Measurements from ENCODE around the gene TRIM56. TPM values are rescaled to one million over a fixed set of nuclear protein-coding genes. Genes with fewer than 3 reads are reported as not detected.
A peak's percentile ranks its signal among the peaks of the same experiment; 100 is the strongest.

The TRIM56 gene
- total and polyA plus RNA-seq, 2 of the 13 experiments (the other 11 are each of a cell fraction or from before 2014, with no cell fraction given) = 3.2 to 7.1 TPM

DNA sequence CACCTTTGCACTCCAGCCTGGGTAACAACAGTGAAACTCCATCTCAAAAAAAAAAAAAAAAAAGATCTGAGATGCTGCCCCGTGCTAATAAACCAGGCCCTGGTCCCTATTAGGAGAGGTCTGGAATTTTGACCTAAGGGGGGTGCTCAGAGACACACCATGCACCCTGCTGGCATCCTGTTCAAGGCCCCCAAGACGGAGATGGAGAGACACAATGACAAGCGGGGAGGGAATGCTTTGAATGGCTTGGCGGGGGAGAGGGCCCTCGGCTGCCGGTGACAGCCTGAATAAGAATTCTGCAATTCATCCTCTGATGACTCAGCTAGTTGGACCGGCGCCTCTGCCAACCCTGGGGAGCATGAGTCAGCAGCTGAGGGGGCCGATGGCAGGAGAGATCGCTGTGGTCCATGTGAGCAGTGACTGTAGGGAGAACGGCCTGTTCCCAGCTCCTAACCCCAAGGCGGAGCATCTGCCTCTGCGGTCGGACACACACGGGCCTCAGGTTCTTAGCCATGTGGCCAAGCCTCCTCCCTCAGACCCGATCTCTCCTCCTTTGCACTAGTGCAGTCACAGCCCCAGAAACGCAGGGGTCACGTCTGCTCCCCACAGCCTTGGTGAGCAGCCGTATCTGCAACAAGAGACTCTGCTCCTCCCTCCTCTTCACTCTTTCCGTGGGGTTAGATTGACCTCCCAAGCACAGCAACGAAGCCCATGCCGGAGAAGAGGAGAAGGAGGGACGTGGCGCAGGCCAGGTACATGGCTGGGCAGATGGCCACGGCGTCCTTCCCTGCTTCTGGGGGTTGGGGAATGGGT lies 14.9 kb downstream of the TRIM56 start (continued):
- TF ChIP-seq, protein P1, sequence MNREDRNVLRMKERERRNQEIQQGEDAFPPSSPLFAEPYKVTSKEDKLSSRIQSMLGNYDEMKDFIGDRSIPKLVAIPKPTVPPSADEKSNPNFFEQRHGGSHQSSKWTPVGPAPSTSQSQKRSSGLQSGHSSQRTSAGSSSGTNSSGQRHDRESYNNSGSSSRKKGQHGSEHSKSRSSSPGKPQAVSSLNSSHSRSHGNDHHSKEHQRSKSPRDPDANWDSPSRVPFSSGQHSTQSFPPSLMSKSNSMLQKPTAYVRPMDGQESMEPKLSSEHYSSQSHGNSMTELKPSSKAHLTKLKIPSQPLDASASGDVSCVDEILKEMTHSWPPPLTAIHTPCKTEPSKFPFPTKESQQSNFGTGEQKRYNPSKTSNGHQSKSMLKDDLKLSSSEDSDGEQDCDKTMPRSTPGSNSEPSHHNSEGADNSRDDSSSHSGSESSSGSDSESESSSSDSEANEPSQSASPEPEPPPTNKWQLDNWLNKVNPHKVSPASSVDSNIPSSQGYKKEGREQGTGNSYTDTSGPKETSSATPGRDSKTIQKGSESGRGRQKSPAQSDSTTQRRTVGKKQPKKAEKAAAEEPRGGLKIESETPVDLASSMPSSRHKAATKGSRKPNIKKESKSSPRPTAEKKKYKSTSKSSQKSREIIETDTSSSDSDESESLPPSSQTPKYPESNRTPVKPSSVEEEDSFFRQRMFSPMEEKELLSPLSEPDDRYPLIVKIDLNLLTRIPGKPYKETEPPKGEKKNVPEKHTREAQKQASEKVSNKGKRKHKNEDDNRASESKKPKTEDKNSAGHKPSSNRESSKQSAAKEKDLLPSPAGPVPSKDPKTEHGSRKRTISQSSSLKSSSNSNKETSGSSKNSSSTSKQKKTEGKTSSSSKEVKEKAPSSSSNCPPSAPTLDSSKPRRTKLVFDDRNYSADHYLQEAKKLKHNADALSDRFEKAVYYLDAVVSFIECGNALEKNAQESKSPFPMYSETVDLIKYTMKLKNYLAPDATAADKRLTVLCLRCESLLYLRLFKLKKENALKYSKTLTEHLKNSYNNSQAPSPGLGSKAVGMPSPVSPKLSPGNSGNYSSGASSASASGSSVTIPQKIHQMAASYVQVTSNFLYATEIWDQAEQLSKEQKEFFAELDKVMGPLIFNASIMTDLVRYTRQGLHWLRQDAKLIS (CRISPR knock-in tag; IDR thresholded peaks at IDR 0.05) = no peak
- TF ChIP-seq ZNF557 (CRISPR knock-in tag; IDR thresholded peaks at IDR 0.05) = no peak
- TF ChIP-seq PCBP1 (IDR thresholded peaks at IDR 0.05; ENCODE audit: borderline replicate concordance, low read depth, low read length) = no peak
- no peak for TF ChIP-seq ZNF780A (CRISPR knock-in tag; IDR thresholded peaks at IDR 0.05)
- no peak for TF ChIP-seq NFIC (IDR thresholded peaks at IDR 0.05; ENCODE audit: low read length)
- no peak for TF ChIP-seq POLR2G (IDR thresholded peaks at IDR 0.05; ENCODE audit: low read depth, low read length)
- TF ChIP-seq HNF1A (IDR thresholded peaks at IDR 0.05; ENCODE audit: low read depth) = no peak
- TF ChIP-seq HNF1A (CRISPR knock-in tag; IDR thresholded peaks at IDR 0.05; ENCODE audit: borderline replicate concordance) = 0 out of 2 replicates have a peak, but pooled peaks have one; percentile 13
- TF ChIP-seq ZNF274 (CRISPR knock-in tag; IDR thresholded peaks at IDR 0.05) = 0 out of 2 replicates have a peak, but pooled peaks have one; percentile 33
- TF ChIP-seq, protein P2, sequence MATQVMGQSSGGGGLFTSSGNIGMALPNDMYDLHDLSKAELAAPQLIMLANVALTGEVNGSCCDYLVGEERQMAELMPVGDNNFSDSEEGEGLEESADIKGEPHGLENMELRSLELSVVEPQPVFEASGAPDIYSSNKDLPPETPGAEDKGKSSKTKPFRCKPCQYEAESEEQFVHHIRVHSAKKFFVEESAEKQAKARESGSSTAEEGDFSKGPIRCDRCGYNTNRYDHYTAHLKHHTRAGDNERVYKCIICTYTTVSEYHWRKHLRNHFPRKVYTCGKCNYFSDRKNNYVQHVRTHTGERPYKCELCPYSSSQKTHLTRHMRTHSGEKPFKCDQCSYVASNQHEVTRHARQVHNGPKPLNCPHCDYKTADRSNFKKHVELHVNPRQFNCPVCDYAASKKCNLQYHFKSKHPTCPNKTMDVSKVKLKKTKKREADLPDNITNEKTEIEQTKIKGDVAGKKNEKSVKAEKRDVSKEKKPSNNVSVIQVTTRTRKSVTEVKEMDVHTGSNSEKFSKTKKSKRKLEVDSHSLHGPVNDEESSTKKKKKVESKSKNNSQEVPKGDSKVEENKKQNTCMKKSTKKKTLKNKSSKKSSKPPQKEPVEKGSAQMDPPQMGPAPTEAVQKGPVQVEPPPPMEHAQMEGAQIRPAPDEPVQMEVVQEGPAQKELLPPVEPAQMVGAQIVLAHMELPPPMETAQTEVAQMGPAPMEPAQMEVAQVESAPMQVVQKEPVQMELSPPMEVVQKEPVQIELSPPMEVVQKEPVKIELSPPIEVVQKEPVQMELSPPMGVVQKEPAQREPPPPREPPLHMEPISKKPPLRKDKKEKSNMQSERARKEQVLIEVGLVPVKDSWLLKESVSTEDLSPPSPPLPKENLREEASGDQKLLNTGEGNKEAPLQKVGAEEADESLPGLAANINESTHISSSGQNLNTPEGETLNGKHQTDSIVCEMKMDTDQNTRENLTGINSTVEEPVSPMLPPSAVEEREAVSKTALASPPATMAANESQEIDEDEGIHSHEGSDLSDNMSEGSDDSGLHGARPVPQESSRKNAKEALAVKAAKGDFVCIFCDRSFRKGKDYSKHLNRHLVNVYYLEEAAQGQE (IDR thresholded peaks at IDR 0.05; ENCODE audit: borderline replicate concordance in 1 of 2, low read depth in 1 of 2, low read length in 2 of 2) = no peak
- TF ChIP-seq, protein P3, sequence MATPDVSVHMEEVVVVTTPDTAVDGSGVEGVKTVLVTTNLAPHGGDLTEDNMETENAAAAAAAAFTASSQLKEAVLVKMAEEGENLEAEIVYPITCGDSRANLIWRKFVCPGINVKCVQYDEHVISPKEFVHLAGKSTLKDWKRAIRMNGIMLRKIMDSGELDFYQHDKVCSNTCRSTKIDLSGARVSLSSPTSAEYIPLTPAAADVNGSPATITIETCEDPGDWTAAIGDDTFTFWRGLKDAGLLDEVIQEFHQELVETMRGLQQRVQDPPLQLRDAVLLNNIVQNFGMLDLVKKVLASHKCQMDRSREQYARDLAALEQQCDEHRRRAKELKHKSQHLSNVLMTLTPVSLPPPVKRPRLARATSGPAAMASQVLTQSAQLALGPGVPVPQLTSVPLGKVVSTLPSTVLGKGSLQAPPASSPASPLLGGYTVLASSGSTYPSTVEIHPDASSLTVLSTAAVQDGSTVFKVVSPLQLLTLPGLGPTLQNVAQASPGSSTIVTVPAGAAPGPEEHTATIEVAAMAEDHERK (CRISPR knock-in tag; IDR thresholded peaks at IDR 0.05; ENCODE audit: low read depth) = no peak
- no peak for TF ChIP-seq POLR2AphosphoS2 (IDR thresholded peaks at IDR 0.05; ENCODE audit: low read depth, low read length)
- no peak for TF ChIP-seq ZNF615 (CRISPR knock-in tag; IDR thresholded peaks at IDR 0.05; ENCODE audit: borderline replicate concordance)
- TF ChIP-seq ZMAT3 (CRISPR knock-in tag; conservative IDR thresholded peaks at IDR 0.05) = no peak
- no peak for TF ChIP-seq NCOA1 (CRISPR knock-in tag; IDR thresholded peaks at IDR 0.05)
- TF ChIP-seq ZNF12 (CRISPR knock-in tag; IDR thresholded peaks at IDR 0.05) = no peak
